DND-41 (cell line): ENCODE results near the gene KCNAB2.

Source experiments
- ATAC-seq: fragments of 200-7000 bp; cut with Tn5 transposase; 3 replicates; pipeline ENCODE4 v1.9.1; 2021; ENCODE audit warnings: low read depth; ENCODE audit not compliant: insufficient read depth
- DNase-seq: peaks from one replicate; pipeline ENCODE4 v3.0.0-alpha.2; 2020
- H2AFZ ChIP-seq: 2 replicates; pipeline ENCODE4 v1.6.0; 2012; ENCODE audit warnings: low read depth, low read length
- H3K27ac ChIP-seq: 2 replicates; pipeline ENCODE4 v1.5.1; 2012; ENCODE audit warnings: low read length, inconsistent platforms
- H3K27me3 ChIP-seq: fragments of 200-600 bp; sonication (generic); 2 replicates; pipeline ENCODE4 v1.6.0; 2012; ENCODE audit warnings: low read length, mild to moderate bottlenecking, inconsistent platforms; ENCODE audit not compliant: insufficient read depth, poor library complexity
- H3K36me3 ChIP-seq: 2 replicates; pipeline ENCODE4 v1.5.1; 2012; ENCODE audit warnings: low read length, inconsistent platforms; ENCODE audit not compliant: insufficient read depth
- H3K4me1 ChIP-seq: 2 replicates; pipeline ENCODE4 v1.5.1; 2012; ENCODE audit warnings: mild to moderate bottlenecking, low read length; ENCODE audit not compliant: insufficient read depth
- H3K4me2 ChIP-seq: 2 replicates; pipeline ENCODE4 v1.6.0; 2012; ENCODE audit warnings: mild to moderate bottlenecking, moderate library complexity, low read length, inconsistent platforms; ENCODE audit not compliant: insufficient read depth
- H3K4me3 ChIP-seq, 2 experiments: fragments of 200-600 bp in 1 of 2; shearing (Covaris generic) in 1 of 2; 2 replicates each; pipeline ENCODE4 v1.5.1; 2012 to 2016; ENCODE audit warnings: inconsistent platforms in 2 of 2, low read length in 2 of 2, mild to moderate bottlenecking in 2 of 2, low read depth in 1 of 2, moderate library complexity in 1 of 2
- H3K79me2 ChIP-seq: 2 replicates; pipeline ENCODE4 v1.6.0; 2012; ENCODE audit warnings: low read length, inconsistent platforms; ENCODE audit not compliant: insufficient read depth
- H3K9ac ChIP-seq: 2 replicates; pipeline ENCODE4 v1.6.0; 2012; ENCODE audit warnings: low read depth, mild to moderate bottlenecking, inconsistent platforms, low read length, moderate library complexity
- H3K9me3 ChIP-seq: 2 replicates; pipeline ENCODE4 v1.5.1; 2012; ENCODE audit warnings: low read length, moderate library complexity, mild to moderate bottlenecking, inconsistent platforms; ENCODE audit not compliant: insufficient read depth, severe bottlenecking
- H4K20me1 ChIP-seq: 2 replicates; pipeline ENCODE4 v1.6.0; 2012; ENCODE audit warnings: low read length; ENCODE audit not compliant: insufficient read depth
- CTCF ChIP-seq: IDR thresholded peaks from 2 replicates; pipeline ENCODE4 v1.5.1; 2012; ENCODE audit warnings: borderline replicate concordance, low read length, moderate library complexity, mild to moderate bottlenecking; ENCODE audit not compliant: poor library complexity, severe bottlenecking; ENCODE audit errors: extremely low read depth
- EZH2 ChIP-seq: IDR thresholded peaks from 3 replicates; pipeline ENCODE4 v1.6.1; 2012; ENCODE audit warnings: borderline replicate concordance, low read depth, mild to moderate bottlenecking, moderate library complexity, low read length, inconsistent platforms; ENCODE audit not compliant: severe bottlenecking

Gene KCNAB2

GRCh38 chr1:6072774-6073479 lies 27.2 kb downstream of the KCNAB2 start:
- Histone ChIP-seq H3K4me1 (no peaks in the 10 kb centered on the region), H2AFZ (no peak overlapping the region), H3K9me3 (no peaks in the 10 kb centered on the region), H3K79me2 (no peaks in the 10 kb centered on the region), H3K27me3 (no peaks in the 10 kb centered on the region), H3K9ac (no peak overlapping the region), H3K4me2 (no peak overlapping the region), H3K4me3 (no peak overlapping the region), H4K20me1 (peaks cover 52% of the 10 kb centered on the region), H3K27ac (no peak overlapping the region), H3K36me3 (peaks cover 24% of the 10 kb centered on the region)
- no peak for ATAC-seq
- no peak for TF ChIP-seq CTCF
- no peak for TF ChIP-seq EZH2
- no peak for DNase-seq

GRCh38 chr1:6073480-6074053 lies 27.9 kb downstream of the KCNAB2 start:
- ATAC-seq = no peak
- Histone ChIP-seq H3K27me3 (no peaks in the 10 kb centered on the region), H4K20me1 (peaks cover 46% of the 10 kb centered on the region), H3K4me3 (no peak overlapping the region), H3K4me1 (no peaks in the 10 kb centered on the region), H3K27ac (no peak overlapping the region), H3K79me2 (no peaks in the 10 kb centered on the region), H3K9ac (no peak overlapping the region), H2AFZ (no peak overlapping the region), H3K9me3 (no peaks in the 10 kb centered on the region), H3K36me3 (peaks cover 26% of the 10 kb centered on the region), H3K4me2 (no peak overlapping the region)
- no peak for DNase-seq
- TF ChIP-seq EZH2 (no peak), CTCF (no peak)

DNA sequence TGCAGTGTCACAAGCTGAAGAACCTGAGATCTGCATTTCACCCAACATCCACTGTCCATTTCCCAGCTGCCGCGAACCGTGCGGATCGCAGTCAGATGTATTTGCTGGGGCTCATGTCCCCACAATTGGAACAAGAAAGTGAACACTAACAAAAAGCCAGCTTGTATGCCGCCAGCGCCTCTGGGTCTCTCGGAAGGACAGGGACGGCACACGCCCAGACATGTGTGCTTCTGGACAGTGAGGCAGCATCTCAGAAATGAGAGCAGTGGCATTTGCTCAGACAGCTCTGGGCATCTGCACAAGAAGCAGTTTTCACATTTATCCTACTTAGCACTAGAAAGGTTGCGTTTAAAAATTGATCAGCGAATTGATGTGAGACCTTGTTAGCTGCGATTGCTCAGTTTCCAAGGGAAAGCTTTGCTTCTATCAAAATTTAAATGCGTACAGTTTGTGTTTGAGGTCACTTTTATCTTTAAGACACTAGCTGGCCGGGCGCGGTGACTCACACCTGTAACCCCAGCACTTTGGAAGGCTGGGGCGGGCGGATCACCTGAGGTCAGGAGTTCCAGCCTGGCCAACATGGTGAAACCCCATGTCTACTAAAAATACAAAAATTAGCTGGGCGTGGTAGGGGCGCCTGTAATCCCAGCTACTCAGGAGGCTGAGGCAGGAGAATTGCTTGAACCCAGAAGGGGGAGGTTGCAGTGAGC lies 28.7 kb downstream of the KCNAB2 start:
- TF ChIP-seq CTCF = no peak
- no peak for TF ChIP-seq EZH2
- DNase-seq = no peak
- H3K9me3 ChIP-seq = no peaks in the 10 kb centered on the region
- no peak for ATAC-seq
- H4K20me1 ChIP-seq = peaks cover 40% of the 10 kb centered on the region
- no peaks in the 10 kb centered on the region for H3K4me1 ChIP-seq
- H3K9ac ChIP-seq = no peak overlapping the region
- no peak overlapping the region for H3K4me2 ChIP-seq
- H3K79me2 ChIP-seq = no peaks in the 10 kb centered on the region
- H2AFZ ChIP-seq = no peak overlapping the region
- H3K4me3 ChIP-seq = no peak overlapping the region
- H3K36me3 ChIP-seq = peaks cover 26% of the 10 kb centered on the region
- H3K27ac ChIP-seq = no peak overlapping the region
- H3K27me3 ChIP-seq = no peaks in the 10 kb centered on the region
